Breast epithelium (tissue), 4 donors: Measurements from ENCODE around the gene YPEL2. TPM values are rescaled to one million over a fixed set of nuclear protein-coding genes. Genes with fewer than 3 reads are reported as not detected.
A peak's percentile ranks its signal among the peaks of the same experiment; 100 is the strongest.

Experiments
- DNase-seq, 2 donors: peaks; one replicate each; pipeline ENCODE4 v3.0.0-alpha.2; 2019; ENCODE audit warnings: low spot score in 2 of 2
- H3K27ac ChIP-seq, 2 donors: fragments of 200-600 bp; sonication (generic) in 1 of 2; one replicate each; pipeline ENCODE4 v1.5.1; 2016 to 2019; ENCODE audit warnings: mild to moderate bottlenecking in 1 of 2
- H3K27me3 ChIP-seq, 2 donors: fragments of 200-600 bp; sonication (generic) in 1 of 2; one replicate each; pipeline versions ENCODE4 v1.5.1 to v1.6.0; 2017 to 2019; ENCODE audit warnings: control low read depth in 1 of 2, mild to moderate bottlenecking in 1 of 2
- H3K36me3 ChIP-seq: fragments of 200-600 bp; one replicate; pipeline ENCODE4 v1.5.1; 2019
- H3K4me1 ChIP-seq, 2 donors: fragments of 200-600 bp; sonication (generic); one replicate each; pipeline ENCODE4 v1.5.1; 2016 to 2019; ENCODE audit warnings: control low read depth in 1 of 2
- H3K4me3 ChIP-seq, 3 donors: fragments of 200-600 bp; sonication (generic); 1 replicate in 2 of 3; 2 replicates in 1 of 3; pipeline ENCODE4 v1.5.1; 2016 to 2019; ENCODE audit warnings: mild to moderate bottlenecking in 3 of 3, moderate library complexity in 2 of 3
- H3K9me3 ChIP-seq, 2 donors: fragments of 200-600 bp; sonication (generic) in 1 of 2; one replicate each; pipeline ENCODE4 v1.5.1; 2016 to 2019; ENCODE audit warnings: control low read depth in 1 of 2
- CTCF ChIP-seq, 3 donors: fragments of 450-650 bp; IDR thresholded peaks; one replicate each; pipeline ENCODE4 v1.5.1; 2016 to 2017; ENCODE audit warnings: antibody characterized with exemption in 3 of 3, mild to moderate bottlenecking in 3 of 3, moderate library complexity in 3 of 3
- POLR2A ChIP-seq: fragments of 450-650 bp; IDR thresholded peaks from one replicate; pipeline ENCODE4 v1.6.1; 2016; ENCODE audit warnings: antibody characterized with exemption, mild to moderate bottlenecking, moderate library complexity
- POLR2AphosphoS5 ChIP-seq, 3 donors: sonication (generic); formaldehyde crosslinking; IDR thresholded peaks; one replicate each; pipeline ENCODE4 v1.6.1; 2017; ENCODE audit warnings: antibody characterized with exemption in 3 of 3
- intact Hi-C: fragments of 100-400 bp; cut with DNase I; formaldehyde crosslinking; loops from one replicate; pipeline ENCODE4 v1.15.1; 2023; ENCODE audit warnings: low total_unique reads
- total RNA-seq, 3 donors: library from RNA; depleted of rRNA; stranded (reverse); fragments of >200 nt; gene quantifications; one replicate each; pipeline ENCODE4 v1.1.0, GENCODE V29; 2016

YPEL2 gene
- total RNA-seq, 3 donors from 2014 or later = 26.5 to 64.8 (median 33.2) TPM

DNA sequence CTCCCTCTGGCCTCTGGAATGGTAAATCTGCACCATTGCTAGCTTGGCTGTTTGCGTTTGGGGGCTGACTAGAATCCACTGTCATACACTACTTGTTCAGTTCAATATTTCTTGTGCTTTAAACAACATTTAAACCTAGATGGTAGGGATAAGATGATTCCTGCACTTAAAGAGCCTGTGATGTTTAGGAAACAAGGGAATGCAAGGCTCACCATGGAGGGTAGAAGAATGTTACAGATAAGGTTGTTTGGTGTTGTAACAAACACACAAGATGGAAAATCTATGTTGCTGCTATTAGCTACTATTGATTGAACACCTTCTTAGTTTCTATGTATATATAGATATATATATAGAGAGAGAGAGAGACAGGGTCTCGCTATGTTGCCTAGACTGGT, 31.4 kb downstream of the YPEL2 start:
- peak overlapping the region in 1 of 3 donors; percentile 32 for H3K4me3 ChIP-seq
- peak overlapping the region; percentile 43 to 73 for H3K27ac ChIP-seq
- DNase-seq = no peak
- H3K36me3 ChIP-seq = no peaks in the 10 kb centered on the region
- H3K27me3 ChIP-seq = no peaks in the 10 kb centered on the region
- no peaks in the 10 kb centered on the region for H3K9me3 ChIP-seq
- peaks cover 9 to 29% of the 10 kb centered on the region in 2 donors for H3K4me1 ChIP-seq
- TF ChIP-seq POLR2A = no peak
- no peak for TF ChIP-seq POLR2AphosphoS5 (IDR thresholded peaks at IDR 0.05)
- TF ChIP-seq CTCF (IDR thresholded peaks at IDR 0.05) = no peak
- intact Hi-C loops = no loop called here

DNA sequence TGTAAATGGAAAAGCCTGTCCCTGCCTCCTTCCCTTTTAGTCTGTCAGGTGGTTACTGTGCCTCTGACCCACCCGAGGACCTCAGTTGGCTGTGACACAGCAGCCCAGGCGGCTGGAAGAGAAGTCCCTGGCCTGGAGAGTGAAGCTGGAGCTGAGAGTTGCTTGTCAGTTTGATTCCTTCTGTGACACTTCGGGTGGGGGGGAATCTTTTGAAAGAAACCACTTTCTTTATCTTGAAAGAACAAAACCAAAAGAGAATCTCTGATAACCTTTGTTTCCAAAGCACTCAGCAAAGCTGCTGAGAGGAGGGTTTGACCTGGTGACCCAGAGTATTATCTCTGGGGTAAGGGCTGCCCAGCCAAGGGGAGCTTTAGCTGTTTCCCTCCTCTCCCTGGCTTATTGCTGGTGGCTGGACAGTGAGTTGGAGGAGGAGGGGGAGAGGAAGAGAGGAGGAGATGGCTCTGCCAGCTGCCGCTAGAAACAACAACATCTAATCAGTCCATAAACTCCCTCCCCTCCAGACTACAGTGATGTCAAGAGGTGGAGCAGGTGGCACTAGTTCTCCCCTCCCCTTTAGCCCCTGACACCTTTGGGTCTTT, 34.0 kb downstream of the YPEL2 start:
- no peak for DNase-seq
- intact Hi-C loops = no loop called here

DNA sequence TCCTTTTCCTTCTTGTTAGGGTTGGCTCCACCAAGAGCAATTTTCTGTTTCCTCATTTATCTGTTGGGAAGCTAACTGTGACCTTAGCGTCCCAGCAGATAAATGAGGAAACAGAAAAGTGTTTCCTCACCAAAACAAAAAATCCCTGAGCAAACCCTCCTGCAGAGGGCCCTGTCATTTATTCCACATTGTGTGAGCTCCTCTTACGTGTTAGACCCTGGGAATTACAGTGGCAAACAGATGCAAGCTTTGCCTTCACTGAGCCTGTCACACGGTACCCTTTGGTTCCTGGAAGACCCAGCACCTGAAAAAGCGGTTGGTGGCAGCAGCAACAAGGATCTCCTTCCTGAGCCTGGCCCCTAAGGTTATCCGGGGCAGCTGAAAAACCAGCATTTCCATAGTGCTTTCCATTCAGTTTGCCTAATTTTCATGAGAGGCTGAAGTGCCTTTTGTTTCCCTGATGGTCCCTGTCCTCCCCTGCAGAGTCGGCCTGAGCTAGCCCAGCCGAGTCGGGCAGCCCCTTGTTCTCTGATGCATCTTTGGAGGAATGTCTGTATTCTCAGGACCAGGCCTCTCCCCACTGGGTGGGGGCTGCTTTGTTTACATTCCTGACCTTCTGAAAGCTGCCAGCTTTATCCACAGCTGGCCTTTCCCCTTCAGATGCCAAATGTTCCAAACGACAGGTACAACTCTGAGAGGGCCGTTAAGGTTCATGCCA, 34.7 kb downstream of the YPEL2 start:
- H3K4me1 ChIP-seq = peaks cover 18 to 49% of the 10 kb centered on the region in 2 donors
- no peaks in the 10 kb centered on the region for H3K36me3 ChIP-seq
- TF ChIP-seq CTCF (IDR thresholded peaks at IDR 0.05) (no peak), POLR2AphosphoS5 (IDR thresholded peaks at IDR 0.05) (no peak), POLR2A (no peak)
- H3K27ac ChIP-seq = peak overlapping the region; percentile 71 to 78
- H3K27me3 ChIP-seq = no peaks in the 10 kb centered on the region
- H3K4me3 ChIP-seq = no peak overlapping the region
- no peak for DNase-seq
- intact Hi-C loops = no loop called here
- H3K9me3 ChIP-seq = no peaks in the 10 kb centered on the region

More for the DNA sequence above, 34.0 kb downstream of the YPEL2 start:
- no peaks in the 10 kb centered on the region for H3K9me3 ChIP-seq
- no peaks in the 10 kb centered on the region for H3K27me3 ChIP-seq
- H3K4me3 ChIP-seq = no peak overlapping the region
- H3K27ac ChIP-seq = peak overlapping the region; percentile 71 to 78
- no peaks in the 10 kb centered on the region for H3K36me3 ChIP-seq
- peaks cover 13 to 42% of the 10 kb centered on the region in 2 donors for H3K4me1 ChIP-seq
- TF ChIP-seq POLR2A = no peak
- no peak for TF ChIP-seq POLR2AphosphoS5 (IDR thresholded peaks at IDR 0.05)
- no peak for TF ChIP-seq CTCF (IDR thresholded peaks at IDR 0.05)

DNA sequence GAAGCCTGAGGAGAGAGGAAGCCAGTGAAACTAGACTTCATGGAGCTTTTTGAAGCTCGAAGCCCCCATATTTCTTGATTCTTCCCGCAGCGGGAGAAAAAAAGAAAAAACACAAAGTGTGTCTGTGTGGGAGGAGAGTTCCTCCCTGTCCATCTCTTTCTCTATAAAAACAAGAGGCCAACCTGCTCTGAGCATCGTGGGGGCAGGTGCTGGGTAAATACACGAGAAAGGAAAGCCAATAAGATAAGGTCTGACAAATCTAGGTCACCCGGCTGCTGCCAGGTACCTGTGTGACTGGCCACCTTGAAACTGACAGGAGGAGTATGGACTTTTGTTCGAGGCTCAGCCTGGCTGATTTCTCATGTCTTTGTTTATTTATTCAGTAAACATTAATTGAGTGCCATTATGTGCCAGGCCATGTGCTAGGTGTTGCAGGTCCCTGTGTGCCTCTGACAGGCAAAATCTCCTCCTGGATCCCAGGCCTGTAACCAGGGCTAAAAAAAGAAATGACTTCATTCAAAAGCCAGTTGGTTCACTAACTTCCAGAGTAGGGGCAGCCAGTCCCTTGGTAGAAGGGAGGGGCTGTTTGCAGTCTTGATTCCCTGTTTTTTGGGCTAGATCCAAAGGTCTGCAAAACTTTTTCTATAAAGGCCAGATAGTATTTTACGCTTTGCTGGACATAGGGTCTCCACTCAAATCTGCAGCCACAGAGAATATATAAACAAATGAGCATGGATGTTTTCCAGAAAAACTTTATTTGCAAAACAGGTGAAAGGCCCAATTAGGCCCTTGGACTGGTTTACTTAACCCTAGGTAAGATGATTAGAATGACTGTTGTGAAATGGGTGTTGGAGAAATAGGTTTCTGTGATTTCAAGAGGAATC, 35.6 kb downstream of the YPEL2 start:
- Histone ChIP-seq H3K27ac (peak overlapping the region; percentile 71 to 78), H3K9me3 (no peaks in the 10 kb centered on the region), H3K36me3 (no peaks in the 10 kb centered on the region), H3K4me1 (peaks cover 25 to 50% of the 10 kb centered on the region in 2 donors), H3K27me3 (no peaks in the 10 kb centered on the region), H3K4me3 (no peak overlapping the region)
- DNase-seq = peak in 1 of 2 donors; percentile 25
- TF ChIP-seq POLR2AphosphoS5 (IDR thresholded peaks at IDR 0.05) (no peak), CTCF (IDR thresholded peaks at IDR 0.05) (no peak), POLR2A (no peak)
- intact Hi-C loops = no loop called here
